Fibroblast of pulmonary artery (primary cell): ENCODE data around the gene PCDH9.
"Not testable (repeated sequence)": the region's sequence is repeated elsewhere in the genome, so short reads cannot be mapped to it uniquely, and the experiment has no call there.

ENCODE experiments used
- DNase-seq: peaks from one replicate; pipeline ENCODE4 v3.0.0-alpha.2; 2010; ENCODE audit warnings: low read depth
- H3K4me3 ChIP-seq: replicated peaks from 2 replicates; pipeline ENCODE4 v1.5.1; 2011; ENCODE audit warnings: low read depth, mild to moderate bottlenecking, control low read depth, low read length, moderate library complexity
- TF ChIP-seq, protein P1 (sequence below): IDR thresholded peaks from 2 replicates; pipeline ENCODE4 v1.5.1; 2011; ENCODE audit warnings: mild to moderate bottlenecking, control low read depth, low read length, inconsistent platforms; ENCODE audit errors: missing control alignments

The PCDH9 gene

DNA sequence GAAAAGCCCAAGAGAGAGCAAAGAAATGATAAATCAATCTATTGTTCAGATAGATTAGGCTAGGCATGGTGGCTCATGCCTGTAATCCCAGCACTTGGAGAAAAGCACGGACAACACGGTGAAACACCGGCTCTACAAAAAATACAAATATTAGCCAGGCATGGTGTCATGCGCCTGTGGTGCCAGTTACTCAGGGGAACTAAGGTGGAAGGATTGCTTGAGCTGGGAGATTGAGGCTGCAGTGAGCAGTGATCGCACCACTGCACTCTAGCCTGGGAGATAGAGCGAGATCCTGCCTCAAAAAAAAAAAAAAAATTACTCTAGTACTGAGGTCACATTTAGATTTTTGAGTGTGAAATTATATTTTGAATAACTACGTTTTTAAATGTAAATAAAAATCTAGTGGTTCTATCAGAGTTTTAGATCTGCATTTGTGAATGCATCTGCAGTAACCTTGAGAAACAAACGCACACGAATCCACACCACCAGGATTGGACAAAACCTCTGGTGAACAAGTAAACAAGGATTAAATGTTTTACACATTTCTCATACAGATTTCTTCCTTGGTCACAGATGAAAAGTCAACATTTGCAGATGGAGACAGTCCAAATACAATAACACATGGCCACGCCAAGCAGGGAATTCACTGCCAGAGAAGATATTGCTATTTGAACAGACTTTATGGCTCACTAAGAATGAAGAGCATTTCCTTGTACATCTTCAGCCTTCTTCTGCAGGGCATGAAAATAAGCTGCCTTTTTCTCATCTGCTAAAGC, 917.6 kb downstream of the PCDH9 start:
- TF ChIP-seq, protein P1, sequence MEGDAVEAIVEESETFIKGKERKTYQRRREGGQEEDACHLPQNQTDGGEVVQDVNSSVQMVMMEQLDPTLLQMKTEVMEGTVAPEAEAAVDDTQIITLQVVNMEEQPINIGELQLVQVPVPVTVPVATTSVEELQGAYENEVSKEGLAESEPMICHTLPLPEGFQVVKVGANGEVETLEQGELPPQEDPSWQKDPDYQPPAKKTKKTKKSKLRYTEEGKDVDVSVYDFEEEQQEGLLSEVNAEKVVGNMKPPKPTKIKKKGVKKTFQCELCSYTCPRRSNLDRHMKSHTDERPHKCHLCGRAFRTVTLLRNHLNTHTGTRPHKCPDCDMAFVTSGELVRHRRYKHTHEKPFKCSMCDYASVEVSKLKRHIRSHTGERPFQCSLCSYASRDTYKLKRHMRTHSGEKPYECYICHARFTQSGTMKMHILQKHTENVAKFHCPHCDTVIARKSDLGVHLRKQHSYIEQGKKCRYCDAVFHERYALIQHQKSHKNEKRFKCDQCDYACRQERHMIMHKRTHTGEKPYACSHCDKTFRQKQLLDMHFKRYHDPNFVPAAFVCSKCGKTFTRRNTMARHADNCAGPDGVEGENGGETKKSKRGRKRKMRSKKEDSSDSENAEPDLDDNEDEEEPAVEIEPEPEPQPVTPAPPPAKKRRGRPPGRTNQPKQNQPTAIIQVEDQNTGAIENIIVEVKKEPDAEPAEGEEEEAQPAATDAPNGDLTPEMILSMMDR = no peak
- peak; percentile 85 for DNase-seq

DNA sequence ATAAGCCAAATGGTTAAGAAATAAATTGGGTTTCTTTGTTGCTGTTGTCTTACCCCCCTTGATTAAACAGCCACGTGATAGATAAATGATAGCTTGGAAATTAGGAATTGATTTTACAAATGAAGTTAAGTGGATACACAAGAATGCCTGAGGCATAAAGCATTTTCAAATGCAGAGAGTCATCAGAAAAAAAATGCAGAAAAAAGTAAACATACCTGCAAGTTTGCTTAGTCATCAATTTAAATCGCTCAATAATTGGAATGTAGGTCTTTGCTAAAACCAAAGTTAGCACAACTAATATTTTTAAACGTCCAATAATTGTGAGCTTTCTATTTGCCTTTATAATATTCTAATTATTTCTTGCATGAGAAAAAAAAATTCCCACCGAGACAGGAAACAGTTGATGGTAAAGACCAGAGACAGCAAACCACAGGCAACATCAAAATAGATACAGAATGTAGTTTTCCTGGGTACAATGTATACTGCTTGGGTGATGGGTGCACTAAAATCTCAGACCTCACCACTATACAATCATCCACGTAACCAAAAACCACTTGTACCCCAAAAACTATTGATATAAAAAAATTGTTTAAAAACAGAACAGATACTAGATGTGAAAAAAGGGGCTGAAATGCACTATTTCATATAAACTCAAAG, 924.0 kb downstream of the PCDH9 start:
- TF ChIP-seq, protein P1 = no peak
- no peak overlapping the region for H3K4me3 ChIP-seq
- DNase-seq = no peak

More for the DNA sequence above, 917.6 kb downstream of the PCDH9 start:
- no peak overlapping the region for H3K4me3 ChIP-seq

DNA sequence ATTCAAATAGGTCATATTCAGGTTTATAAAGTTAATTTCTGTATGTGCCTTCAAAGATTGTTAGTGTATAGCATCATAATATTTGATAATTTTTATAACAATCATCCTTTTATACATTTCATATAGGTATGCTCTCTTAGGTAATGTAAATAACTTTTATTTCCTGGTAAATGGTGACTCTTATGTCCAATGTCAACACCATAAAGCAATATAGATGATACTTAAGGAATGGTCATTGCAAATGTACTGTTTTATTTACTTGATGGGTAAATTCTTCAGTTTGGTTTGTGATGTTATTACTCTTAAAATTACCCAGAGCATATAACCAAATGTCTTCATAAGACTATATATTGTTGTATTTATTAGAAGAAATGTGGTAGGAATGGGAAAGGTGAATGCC, 928.7 kb downstream of the PCDH9 start:
- DNase-seq = no peak
- TF ChIP-seq, protein P1 = no peak
- no peak overlapping the region for H3K4me3 ChIP-seq

DNA sequence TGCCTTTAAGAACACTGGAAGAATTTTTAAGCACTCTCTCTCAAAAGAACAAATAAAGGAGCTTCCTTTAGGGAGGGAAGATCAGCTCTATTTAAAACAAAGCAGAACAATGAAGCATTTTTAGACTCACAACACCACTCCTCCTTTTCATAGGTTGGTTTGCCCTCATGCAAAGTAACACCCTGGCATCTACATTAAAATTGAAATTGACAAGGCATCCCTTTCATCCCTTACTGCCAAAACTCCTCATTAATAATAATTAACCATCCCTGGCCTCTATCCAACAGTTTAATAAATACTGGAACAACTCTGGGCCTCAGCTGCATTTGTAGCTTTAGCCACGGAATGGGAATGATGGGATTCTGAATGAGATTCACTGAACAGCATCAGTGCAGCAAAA, 929.1 kb downstream of the PCDH9 start:
- H3K4me3 ChIP-seq = no peak overlapping the region
- DNase-seq = no peak
- TF ChIP-seq, protein P1 = no peak

DNA sequence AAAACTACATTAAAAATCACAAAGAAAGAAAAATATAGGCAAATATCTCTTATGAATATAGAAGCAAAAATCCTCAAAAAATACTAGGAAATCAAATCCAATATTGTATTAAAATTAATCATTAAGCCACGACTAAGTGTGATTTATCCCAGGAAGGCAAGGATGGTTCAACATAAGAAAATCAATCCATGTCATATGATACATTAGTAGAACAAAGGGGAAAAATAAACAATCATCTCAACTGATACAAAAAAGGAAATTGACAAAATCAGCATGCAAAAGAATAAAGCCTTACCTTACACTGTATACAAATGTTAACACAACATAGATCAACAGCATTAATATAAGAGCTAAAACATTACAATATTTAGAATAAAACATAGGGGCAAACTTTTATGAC, 933.3 kb downstream of the PCDH9 start:
- TF ChIP-seq, protein P1 = no peak
- no peak for DNase-seq

DNA sequence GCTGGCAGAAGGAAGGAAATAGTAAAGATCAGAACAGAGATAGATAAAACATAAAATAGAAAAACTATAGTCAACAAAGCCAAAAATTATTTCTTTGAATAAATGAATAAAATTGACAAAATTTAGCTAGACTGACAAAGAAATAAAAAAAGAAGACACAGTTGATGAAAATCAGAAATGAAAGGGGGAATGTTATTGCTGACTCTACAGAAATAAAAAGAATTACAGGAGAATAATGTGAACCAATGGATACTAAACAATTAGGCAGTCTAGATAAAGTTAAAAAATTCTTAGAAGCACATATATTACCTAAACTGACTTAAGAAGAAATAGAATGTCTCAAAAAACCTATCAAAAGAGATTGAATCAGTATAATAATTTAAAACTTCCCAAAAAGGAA, 933.8 kb downstream of the PCDH9 start:
- no peak overlapping the region for H3K4me3 ChIP-seq
- TF ChIP-seq, protein P1 = no peak
- no peak for DNase-seq

More for the DNA sequence above, 933.3 kb downstream of the PCDH9 start:
- H3K4me3 ChIP-seq = no peak overlapping the region

DNA sequence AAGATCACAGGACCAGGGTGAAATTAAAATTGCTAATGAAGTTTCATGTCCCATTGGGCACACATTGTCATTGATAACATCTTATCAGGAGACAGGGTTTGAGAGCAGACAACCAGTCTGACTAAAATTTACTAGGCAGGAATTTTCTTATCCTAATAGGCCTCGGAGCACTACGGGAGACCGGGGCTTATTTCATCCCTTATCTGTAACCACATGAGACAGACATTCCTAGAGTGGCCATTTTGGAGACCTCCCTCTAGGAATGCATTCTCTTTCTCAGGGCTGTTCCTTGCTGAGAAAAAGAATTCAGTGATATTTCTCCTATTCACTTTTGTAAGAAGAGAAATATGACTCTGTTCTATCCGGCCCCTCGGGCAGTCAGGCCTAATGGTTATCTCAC, 943.3 kb downstream of the PCDH9 start:
- not testable (repeated sequence) for DNase-seq, H3K4me3 ChIP-seq
